Colon (tissue), 2 donors: Measurements from ENCODE around the gene RASGEF1B.

ENCODE experiments used
- FAIRE-seq: peaks from 2 replicates; lab custom pipeline; 2012; peaks lifted over from hg19 to GRCh38; lab: Jason Lieb, UNC
- donor health status: control.
- donor health status: control.

The RASGEF1B gene

DNA sequence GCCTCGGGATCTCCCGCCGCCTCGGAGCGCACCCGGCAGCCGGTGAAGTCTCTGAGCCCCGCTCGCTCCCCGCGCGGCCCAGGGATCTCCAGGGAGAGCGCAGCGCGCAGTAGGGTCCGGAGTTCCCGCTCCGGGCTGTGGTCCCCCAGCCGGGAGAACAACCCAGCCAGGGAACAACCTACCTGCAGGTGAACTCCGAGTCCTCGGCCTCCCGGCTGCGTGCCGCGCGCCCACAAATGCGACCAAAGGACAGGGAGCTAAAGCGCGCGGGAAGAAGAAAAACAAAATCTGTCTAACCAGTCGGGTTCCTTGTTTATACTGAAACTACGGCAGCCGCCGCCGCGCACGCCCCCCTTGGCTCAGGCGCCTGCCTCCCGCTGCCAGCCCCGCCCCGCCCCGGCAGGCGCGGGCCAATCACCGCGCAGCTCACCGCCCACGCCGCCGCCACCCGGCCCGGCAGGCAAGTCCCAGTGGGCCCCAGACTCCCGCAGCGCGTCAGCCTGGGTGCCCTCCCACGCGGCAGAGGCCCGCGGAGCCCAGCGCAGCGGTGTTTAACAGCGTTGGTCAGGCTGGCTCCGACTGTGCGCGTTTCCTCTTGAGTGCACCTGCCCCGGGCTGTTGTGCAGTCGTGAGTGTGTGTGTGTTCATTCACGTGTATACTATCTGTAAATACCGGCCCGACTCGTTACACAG lies at the start of gene RASGEF1B:
RASGEF1B (minus strand) TSS at position 320 of the 693 bp plus-strand sequence. CDS start 12,399 bp downstream, outside the sequence.
- FAIRE-seq, result no peak

DNA sequence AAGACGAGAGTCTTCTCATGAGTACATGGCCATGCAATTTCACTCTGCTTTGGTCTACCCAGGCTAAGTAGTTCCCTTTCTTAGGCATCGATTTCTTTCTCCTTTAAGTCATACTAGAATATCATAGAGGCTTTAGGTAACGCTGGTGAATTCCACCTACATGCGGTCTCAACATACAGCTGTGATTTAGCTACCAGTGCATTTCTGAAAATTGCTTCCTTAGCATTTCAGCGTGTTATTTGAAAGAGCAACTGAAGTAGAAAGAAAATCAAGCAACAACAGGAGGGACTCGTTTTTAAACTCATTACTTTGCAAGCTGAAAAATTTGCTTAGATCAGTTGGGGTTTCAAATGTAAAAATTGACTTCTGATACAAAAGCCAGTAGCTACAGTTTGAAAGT lies 48.1 kb upstream of the RASGEF1B start:
- FAIRE-seq, result no peak

DNA sequence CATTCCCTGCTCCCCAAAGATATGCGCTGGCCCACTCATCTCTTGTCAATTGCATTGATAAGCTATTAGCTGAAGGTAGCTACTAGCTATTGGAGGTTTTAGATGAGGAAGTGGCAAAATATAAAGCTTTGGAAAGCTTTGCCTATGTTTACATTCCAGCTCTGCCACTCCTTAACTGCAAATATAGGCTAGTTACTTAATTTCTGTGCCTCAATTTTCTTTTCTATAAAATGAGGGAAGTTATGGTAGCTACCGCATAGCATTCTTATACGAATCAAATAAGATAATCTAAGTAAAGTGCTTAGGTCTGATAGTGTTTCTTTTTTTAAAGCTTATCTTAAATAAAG lies 47.7 kb upstream of the RASGEF1B start:
- FAIRE-seq, result no peak

DNA sequence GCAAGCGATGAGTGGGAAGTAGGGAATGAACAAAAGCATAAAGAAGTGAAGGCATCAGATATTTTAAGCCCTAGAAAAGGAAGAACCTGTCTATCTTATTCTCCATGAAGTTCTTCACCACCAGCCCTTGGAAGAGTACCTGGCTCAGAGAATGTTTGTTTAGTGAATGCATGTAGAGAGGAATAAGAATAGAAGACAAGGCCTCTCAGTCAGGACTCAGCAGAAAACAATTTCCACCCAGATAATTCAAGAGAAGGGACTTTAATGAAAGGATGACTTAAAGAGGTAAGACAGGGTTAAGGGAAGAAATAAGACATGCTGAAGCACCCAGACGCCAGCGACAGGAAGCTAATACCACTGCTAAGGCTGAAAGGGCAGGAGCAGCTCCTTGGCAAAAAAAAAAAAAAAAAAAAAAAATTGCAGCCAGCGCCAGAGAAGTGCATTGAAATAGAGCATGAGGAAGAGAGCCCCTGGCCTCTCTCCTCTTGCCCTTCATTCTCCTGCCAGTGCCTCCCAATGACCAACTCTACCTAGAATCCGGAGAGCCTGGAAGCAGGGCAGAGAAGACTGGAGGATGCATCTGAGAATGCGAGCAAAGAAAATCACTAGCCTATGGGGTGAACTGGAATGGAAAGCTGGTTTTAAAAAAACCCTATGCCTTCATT lies 47.2 kb upstream of the RASGEF1B start:
- FAIRE-seq, result no peak

- no peak for FAIRE-seq
Measured at GRCh38 chr4:81516241-81516640, 44.5 kb upstream of the RASGEF1B start.

- FAIRE-seq, result no peak
Measured at GRCh38 chr4:81512757-81513501, 41.2 kb upstream of the RASGEF1B start.

DNA sequence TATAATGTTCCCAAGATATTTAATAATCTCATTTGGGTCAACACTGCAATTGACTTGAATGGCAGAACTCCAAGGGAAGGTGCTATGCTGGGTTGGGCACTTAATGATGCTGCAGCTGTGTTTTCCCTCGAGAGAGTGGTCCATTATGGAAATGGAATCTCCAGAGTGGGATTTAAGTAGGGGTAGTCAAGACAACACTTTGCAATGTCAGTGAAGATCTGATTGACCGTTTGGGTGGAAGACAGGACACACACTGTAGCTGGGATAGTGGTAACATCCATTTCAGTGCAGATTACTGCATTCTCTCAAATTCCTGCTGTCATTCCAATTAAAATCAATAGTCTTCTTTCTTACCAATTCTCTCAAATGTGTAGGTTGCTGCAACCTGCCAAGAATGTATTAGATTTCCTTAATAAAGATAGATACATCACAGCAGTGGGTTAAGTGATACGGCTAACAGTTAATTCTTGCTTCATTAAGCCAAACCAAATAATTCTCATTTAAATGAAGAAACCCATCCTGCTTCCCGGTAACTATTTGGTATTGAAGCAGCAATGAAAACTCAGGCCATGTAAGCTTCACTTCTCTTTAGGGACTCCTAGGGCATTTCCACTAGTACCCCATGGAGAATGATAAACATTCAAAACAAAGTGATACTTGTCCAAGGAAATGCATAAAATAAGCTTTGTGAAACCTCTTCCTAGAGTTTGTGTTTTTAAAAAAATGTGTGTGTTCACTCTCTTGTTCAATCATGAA lies 40.5 kb upstream of the RASGEF1B start:
- no peak for FAIRE-seq

DNA sequence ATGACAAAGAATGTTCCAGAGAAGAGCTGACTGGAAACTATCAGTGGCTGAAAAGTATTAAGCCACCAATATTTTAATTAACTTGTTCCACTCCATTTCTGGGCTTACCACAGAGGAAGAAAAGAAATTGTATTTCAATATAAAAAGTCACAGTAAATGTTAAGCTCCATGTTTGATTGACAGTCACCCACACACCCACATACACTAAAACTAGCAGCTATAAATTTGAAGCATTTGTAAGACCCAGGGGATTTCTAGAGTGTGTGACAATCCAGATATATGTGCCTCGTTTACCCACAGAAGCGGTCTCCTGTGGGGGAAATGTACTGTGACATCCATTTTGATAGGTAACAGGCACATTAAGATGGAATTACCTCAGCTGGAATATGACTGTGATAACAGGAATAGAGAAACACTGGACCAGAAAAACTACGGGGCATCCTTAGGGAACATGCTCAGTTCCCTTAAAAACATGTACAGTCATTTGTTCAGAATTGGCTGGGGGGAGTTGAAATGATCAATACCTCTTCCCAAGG lies 39.0 kb upstream of the RASGEF1B start:
- no peak for FAIRE-seq

DNA sequence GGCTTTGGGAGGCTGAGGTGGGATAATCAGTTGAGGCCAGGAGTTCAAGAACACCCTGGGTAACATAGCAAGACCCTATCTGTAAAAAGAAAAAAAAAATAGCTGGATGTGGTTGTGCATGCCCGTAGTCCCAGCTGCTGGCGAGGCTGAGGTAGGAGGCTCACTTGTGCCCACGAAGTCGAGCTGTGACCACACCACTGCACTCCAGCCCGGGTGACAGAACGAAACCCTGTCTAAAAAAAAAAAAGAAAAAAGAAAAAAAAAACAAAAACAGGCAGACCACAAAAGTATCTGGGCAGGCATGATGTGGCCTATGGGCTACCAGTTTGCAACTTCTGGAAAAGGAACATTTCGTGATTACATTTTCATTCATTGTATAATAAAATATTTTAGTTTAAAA lies 38.1 kb upstream of the RASGEF1B start:
- FAIRE-seq, result no peak

GRCh38 chr4:81509191-81509590 lies 37.5 kb upstream of the RASGEF1B start:
- no peak for FAIRE-seq

DNA sequence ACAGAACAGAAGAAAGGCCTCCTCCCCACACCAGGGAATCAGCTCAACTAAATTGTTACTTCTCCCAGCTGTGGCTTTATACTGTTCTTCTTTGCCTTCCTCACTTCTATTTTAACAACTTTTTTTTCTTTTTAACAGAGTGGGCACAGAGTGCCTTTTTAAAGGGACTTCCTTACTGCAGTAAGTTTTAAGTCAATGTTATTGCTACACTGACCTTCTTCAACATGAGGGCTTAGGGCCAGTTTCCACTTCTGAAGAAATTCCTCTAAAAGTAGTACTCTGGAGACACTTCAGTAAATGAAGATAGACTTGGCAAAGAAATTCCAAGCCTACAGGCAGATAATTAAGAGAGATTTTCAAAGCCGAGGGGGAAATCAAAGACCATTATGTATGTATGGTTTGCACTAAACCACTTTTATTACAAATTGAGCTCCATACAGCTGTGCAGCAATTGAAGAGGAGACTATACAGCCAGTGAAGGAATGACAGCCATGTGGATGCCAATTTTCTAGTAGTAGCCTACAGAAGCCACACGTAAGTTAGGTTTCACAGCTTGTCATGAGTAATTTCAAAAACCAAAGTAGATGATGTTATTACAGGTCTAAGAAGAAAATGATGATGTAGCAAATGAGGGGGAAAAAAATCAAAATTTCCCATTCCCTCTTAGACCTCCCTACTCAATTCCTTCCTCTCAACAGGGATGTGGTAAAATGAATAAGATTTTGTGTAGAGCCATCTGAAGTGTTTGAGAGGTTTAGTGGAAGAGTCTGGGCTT lies 36.9 kb upstream of the RASGEF1B start:
- FAIRE-seq, result no peak

GRCh38 chr4:81507530-81507929 lies 35.8 kb upstream of the RASGEF1B start:
- FAIRE-seq, result no peak

GRCh38 chr4:81506731-81507130 lies 35.0 kb upstream of the RASGEF1B start:
- FAIRE-seq, result no peak

GRCh38 chr4:81505726-81506125 lies 34.0 kb upstream of the RASGEF1B start:
- no peak for FAIRE-seq

DNA sequence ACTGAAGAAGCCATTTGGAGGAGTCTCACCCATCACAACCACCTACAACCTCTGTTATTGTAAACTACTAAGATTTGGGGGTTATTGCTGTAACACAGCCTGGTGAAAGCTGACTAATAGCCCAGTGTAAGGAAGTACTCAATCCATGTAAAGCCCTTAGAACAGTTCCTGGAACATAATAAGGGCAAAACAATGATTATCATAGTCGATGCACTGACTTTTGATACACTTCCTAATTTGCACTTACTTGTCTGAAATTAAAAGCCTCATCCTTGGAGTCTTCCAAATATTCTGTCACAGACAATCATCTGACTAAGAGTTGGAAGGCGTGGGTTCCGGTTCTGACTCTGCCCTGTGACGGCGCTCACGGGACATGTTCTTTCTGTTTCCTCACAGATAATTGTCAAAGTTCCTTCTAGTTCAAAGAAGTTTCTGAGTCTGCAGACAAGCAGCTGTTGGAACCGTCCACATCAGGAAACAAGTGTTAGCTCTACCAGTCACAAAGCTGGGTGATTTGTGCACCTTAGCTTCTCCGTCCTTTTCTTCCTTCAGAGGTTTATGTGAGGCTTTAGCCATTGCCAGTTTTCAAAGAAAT lies 33.4 kb upstream of the RASGEF1B start:
- FAIRE-seq, result no peak

- FAIRE-seq, result no peak
Measured at GRCh38 chr4:81504112-81505003, 32.7 kb upstream of the RASGEF1B start.

- no peak for FAIRE-seq
Measured at GRCh38 chr4:81503586-81503985, 31.9 kb upstream of the RASGEF1B start.

- no peak for FAIRE-seq
Measured at GRCh38 chr4:81502564-81502963, 30.9 kb upstream of the RASGEF1B start.

DNA sequence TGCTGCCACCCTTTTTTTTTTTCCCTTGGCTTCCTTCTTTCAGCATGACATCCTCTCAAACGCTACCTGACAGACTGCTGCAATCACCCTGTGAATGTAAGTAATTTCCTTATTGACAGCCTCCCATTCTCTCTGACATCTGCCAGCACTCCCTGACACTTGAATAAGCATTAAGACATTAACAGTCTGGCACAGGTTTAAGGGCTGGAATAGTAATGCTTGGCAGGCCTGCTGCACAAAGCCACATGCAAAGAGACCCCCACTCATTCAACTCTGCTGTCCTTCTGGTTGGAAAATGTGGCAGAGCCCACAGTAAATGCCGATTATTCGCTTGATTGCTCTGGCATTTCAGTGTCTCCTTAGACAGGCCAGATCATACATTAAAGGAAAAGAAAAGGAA lies 28.1 kb upstream of the RASGEF1B start:
- FAIRE-seq, result no peak

- no peak for FAIRE-seq
Measured at GRCh38 chr4:81498551-81499099, 26.9 kb upstream of the RASGEF1B start.
